IMR-90 (cell line): ENCODE measurements around the gene ZNF26. TPM values are rescaled to one million over a fixed set of nuclear protein-coding genes. Genes with fewer than 3 reads are reported as not detected.

Experiments
- ATAC-seq: fragments of 200-7000 bp; cut with Tn5 transposase; 2 replicates; pipeline ENCODE4 v1.9.1; 2020; ENCODE audit warnings: low read depth, mild to moderate bottlenecking, moderate library complexity
- BruUV-seq: library from RNA; stranded (reverse); fragments of 400-500 nt; replicated peaks from 2 replicates; lab custom pipeline; 2021; lab: Mats Ljungman, UMichigan
- CTCF ChIA-PET: fragments of 300-600 bp; formaldehyde crosslinking; extraction: SDS; loops from one replicate; lab custom pipeline; 2021; ENCODE audit warnings: antibody characterized with exemption; lab: Yijun Ruan, JAX
- POLR2A ChIA-PET: fragments of 300-600 bp; sonication (Branson Sonifier 250); formaldehyde crosslinking; loops from one replicate; lab custom pipeline; 2022; ENCODE audit warnings: antibody characterized with exemption; ENCODE audit not compliant: unreplicated experiment; lab: Charles Lee
- DNase-seq: peaks from one replicate; pipeline ENCODE4 v3.0.0; 2013
- H2AFZ ChIP-seq: replicated peaks from 2 replicates; pipeline ENCODE3; 2013; ENCODE audit warnings: low read length, mild to moderate bottlenecking; ENCODE audit not compliant: poor library complexity
- H2AK5ac ChIP-seq: 2 replicates; pipeline ENCODE4 v1.6.1; 2013; ENCODE audit warnings: low read depth, low read length, inconsistent platforms
- H2AK9ac ChIP-seq: replicated peaks from 2 replicates; pipeline ENCODE3; 2013; ENCODE audit warnings: mild to moderate bottlenecking, low read depth, low read length, moderate library complexity; ENCODE audit not compliant: poor library complexity
- H2BK120ac ChIP-seq: 2 replicates; pipeline ENCODE4 v1.6.1; 2013; ENCODE audit warnings: low read depth, low read length, inconsistent platforms
- H2BK15ac ChIP-seq: 3 replicates; pipeline ENCODE4 v1.6.1; 2013; ENCODE audit warnings: low read depth, low read length, inconsistent platforms
- H2BK20ac ChIP-seq: 2 replicates; pipeline ENCODE4 v1.6.1; 2013; ENCODE audit warnings: low read depth, mild to moderate bottlenecking, inconsistent platforms, low read length, moderate library complexity
- H2BK5ac ChIP-seq: 2 replicates; pipeline ENCODE4 v1.6.1; 2013; ENCODE audit warnings: mild to moderate bottlenecking, low read depth, low read length, inconsistent platforms; ENCODE audit not compliant: poor library complexity, severe bottlenecking
- H3K14ac ChIP-seq: replicated peaks from 2 replicates; pipeline ENCODE4 v1.6.1; 2013; ENCODE audit warnings: low read depth, low read length, inconsistent platforms
- H3K18ac ChIP-seq: 2 replicates; pipeline ENCODE4 v1.6.1; 2013; ENCODE audit warnings: low read depth, low read length, control low read depth
- H3K23ac ChIP-seq: 2 replicates; pipeline ENCODE4 v1.6.1; 2013; ENCODE audit warnings: low read depth, low read length, inconsistent platforms
- H3K27ac ChIP-seq: 2 replicates; pipeline ENCODE4 v1.5.1; 2013; ENCODE audit warnings: mild to moderate bottlenecking, control low read depth, low read length; ENCODE audit not compliant: insufficient read depth
- H3K27me3 ChIP-seq: 2 replicates; pipeline ENCODE4 v1.6.1; 2013; ENCODE audit warnings: low read length; ENCODE audit not compliant: control insufficient read depth, insufficient read depth
- H3K36me3 ChIP-seq: 2 replicates; pipeline ENCODE4 v1.6.1; 2013; ENCODE audit warnings: low read length, mixed read lengths; ENCODE audit not compliant: control insufficient read depth, insufficient read depth
- H3K4ac ChIP-seq: 2 replicates; pipeline ENCODE4 v1.6.1; 2013; ENCODE audit warnings: low read depth, low read length, inconsistent platforms
- H3K4me1 ChIP-seq: 2 replicates; pipeline ENCODE4 v1.6.1; 2013; ENCODE audit warnings: low read length, mixed read lengths; ENCODE audit not compliant: control insufficient read depth, insufficient read depth
- H3K4me2 ChIP-seq: 2 replicates; pipeline ENCODE4 v1.6.1; 2013; ENCODE audit warnings: low read depth, mild to moderate bottlenecking, control low read depth, low read length, moderate library complexity
- H3K4me3 ChIP-seq: 2 replicates; pipeline ENCODE4 v1.5.1; 2013; ENCODE audit warnings: low read depth, mild to moderate bottlenecking, control low read depth, low read length, moderate library complexity; ENCODE audit not compliant: insufficient read depth
- H3K56ac ChIP-seq: 2 replicates; pipeline ENCODE4 v1.6.1; 2013; ENCODE audit warnings: low read length, inconsistent platforms; ENCODE audit not compliant: insufficient read depth; ENCODE audit errors: extremely low read depth
- H3K79me1 ChIP-seq, 2 experiments: 2 replicates each; pipeline ENCODE4 v1.6.1; 2013; ENCODE audit warnings: low read length in 2 of 2, inconsistent platforms in 1 of 2, low read depth in 1 of 2
- H3K9ac ChIP-seq: 2 replicates; pipeline ENCODE4 v1.6.1; 2013; ENCODE audit warnings: low read depth, low read length, control low read depth
- H3K9me1 ChIP-seq: 2 replicates; pipeline ENCODE4 v1.6.1; 2013; ENCODE audit warnings: low read length, inconsistent platforms; ENCODE audit not compliant: insufficient read depth
- H3K9me3 ChIP-seq: 2 replicates; pipeline ENCODE4 v1.6.1; 2013; ENCODE audit warnings: low read length; ENCODE audit not compliant: control insufficient read depth, insufficient read depth
- H4K20me1 ChIP-seq: 2 replicates; pipeline ENCODE4 v1.6.1; 2013; ENCODE audit warnings: low read length, inconsistent platforms; ENCODE audit not compliant: insufficient read depth
- H4K5ac ChIP-seq: 2 replicates; pipeline ENCODE4 v1.6.1; 2013; ENCODE audit warnings: mild to moderate bottlenecking, low read depth, low read length, control low read depth
- H4K8ac ChIP-seq, 2 experiments: 2 replicates each; pipeline ENCODE4 v1.6.1; 2013; ENCODE audit warnings: low read depth in 2 of 2, low read length in 2 of 2, control low read depth in 1 of 2, inconsistent platforms in 1 of 2
- H4K91ac ChIP-seq: 2 replicates; pipeline ENCODE4 v1.6.1; 2013; ENCODE audit warnings: low read depth, low read length, inconsistent platforms; ENCODE audit not compliant: insufficient read depth
- BHLHE40 ChIP-seq: fragments of 150-350 bp; IDR thresholded peaks from 2 replicates; pipeline ENCODE4 v1.6.1; 2016; ENCODE audit warnings: mild to moderate bottlenecking, low read depth, low read length
- CEBPB ChIP-seq: IDR thresholded peaks from 2 replicates; pipeline ENCODE4 v1.6.1; 2012; ENCODE audit warnings: low read depth, low read length, improper control_type of control experiment
- CHD1 ChIP-seq: IDR thresholded peaks from 2 replicates; pipeline ENCODE4 v1.6.1; 2012; ENCODE audit warnings: low read depth, low read length, improper control_type of control experiment
- FOS ChIP-seq: fragments of 150-350 bp; IDR thresholded peaks from 2 replicates; pipeline ENCODE4 v1.6.1; 2016; ENCODE audit warnings: low read depth, low read length
- MAFK ChIP-seq: IDR thresholded peaks from 2 replicates; pipeline ENCODE4 v1.6.1; 2012; ENCODE audit warnings: low read depth, low read length, improper control_type of control experiment
- MAZ ChIP-seq: IDR thresholded peaks from 2 replicates; pipeline ENCODE4 v1.6.1; 2012; ENCODE audit warnings: low read depth, mild to moderate bottlenecking, low read length, improper control_type of control experiment, moderate library complexity, borderline replicate concordance
- MXI1 ChIP-seq: IDR thresholded peaks from 2 replicates; pipeline ENCODE4 v1.6.1; 2012; ENCODE audit warnings: low read depth, mild to moderate bottlenecking, low read length, moderate library complexity, borderline replicate concordance
- NFE2L2 ChIP-seq: fragments of 150-350 bp; IDR thresholded peaks from 2 replicates; pipeline ENCODE4 v1.6.1; 2016; ENCODE audit warnings: low read depth, mild to moderate bottlenecking, low read length
- POLR2A ChIP-seq: IDR thresholded peaks from 2 replicates; pipeline ENCODE4 v1.6.1; 2012; ENCODE audit warnings: mild to moderate bottlenecking, low read depth, low read length
- RAD21 ChIP-seq: IDR thresholded peaks from 2 replicates; pipeline ENCODE4 v1.6.1; 2012; ENCODE audit warnings: low read length, improper control_type of control experiment
- RCOR1 ChIP-seq: IDR thresholded peaks from 2 replicates; pipeline ENCODE4 v1.6.1; 2012; ENCODE audit warnings: mild to moderate bottlenecking, low read length, improper control_type of control experiment; ENCODE audit not compliant: insufficient replicate concordance
- RFX5 ChIP-seq: IDR thresholded peaks from 2 replicates; pipeline ENCODE4 v1.8.0; 2012; ENCODE audit warnings: low read depth, mild to moderate bottlenecking, low read length, moderate library complexity
- SMC3 ChIP-seq: fragments of 150-350 bp; IDR thresholded peaks from 2 replicates; pipeline ENCODE4 v1.6.1; 2016; ENCODE audit warnings: low read depth, mild to moderate bottlenecking, antibody characterized with exemption, low read length, moderate library complexity
- WGBS, 2 experiments: methylation state at CpG; one replicate each; pipeline versions ENCODE4 v1.1.5 to v1.1.7; 2013; ENCODE audit warnings: missing lambda C conversion rate in 2 of 2; ENCODE audit not compliant: insufficient read length in 1 of 2; ENCODE audit errors: extremely low coverage in 2 of 2; 5-methylcytosine and 5-hydroxymethylcytosine counted together
- dilution Hi-C: fragments of 300-500 bp; cut with HindIII; formaldehyde crosslinking; loops from one replicate; pipeline ENCODE4 v1.14.3; 2018; ENCODE audit warnings: low sequenced_read_pairs; ENCODE audit not compliant: unreplicated experiment
- in situ Hi-C: fragments of 300-500 bp; cut with MboI; formaldehyde crosslinking; loops from 3 replicates; pipeline ENCODE4 v1.14.3; 2019; ENCODE audit warnings: low sequenced_read_pairs, inconsistent platforms, mixed read lengths
- intact Hi-C: fragments of 100-400 bp; cut with micrococcal nuclease; formaldehyde crosslinking; loops from 2 replicates; pipeline ENCODE4 v1.10.0; 2022
- polyA plus RNA-seq, 3 experiments: library from polyadenylated mRNA; depleted of rRNA; stranded (reverse); fragments of >200 nt; gene quantifications; 2 replicates each; pipeline ENCODE4 v1.2.3, GENCODE V29; 2012; ENCODE audit warnings: low replicate concordance in 1 of 3
- total RNA-seq: library from RNA; depleted of rRNA; stranded (reverse); fragments of >200 nt; gene quantifications from 2 replicates; pipeline ENCODE4 v1.2.3, GENCODE V29; 2012
- TF ChIP-seq, protein P1 (sequence below): conservative IDR thresholded peaks from 2 replicates; pipeline ENCODE4 v1.5.1; 2012; ENCODE audit warnings: mild to moderate bottlenecking, low read depth, low read length, improper control_type of control experiment
- TF ChIP-seq, protein P2 (sequence below): fragments of 150-350 bp; IDR thresholded peaks from 2 replicates; pipeline ENCODE4 v1.6.1; 2016; ENCODE audit warnings: low read depth, mild to moderate bottlenecking, low read length, moderate library complexity, borderline replicate concordance
- TF ChIP-seq, protein P3 (sequence below): fragments of 150-350 bp; IDR thresholded peaks from 2 replicates; pipeline ENCODE4 v1.6.1; 2017; ENCODE audit warnings: mild to moderate bottlenecking, antibody characterized with exemption, low read length, low read depth

ZNF26 gene
- total and polyA plus RNA-seq, 2 of the 4 experiments (the other 2 are of a cell fraction), result 6.3 to 11.8 TPM

- Histone ChIP-seq H3K56ac (no peak overlapping the region), H4K5ac (no peak overlapping the region), H2BK15ac (no peak overlapping the region), H3K9ac (no peak overlapping the region), H2BK5ac (no peak overlapping the region), H3K4me2 (no peak overlapping the region), H2BK120ac (no peak overlapping the region), H4K20me1 (no peaks in the 10 kb centered on the region), H3K4me3 (no peak overlapping the region), H2BK20ac (no peak overlapping the region), H2AFZ (no peak overlapping the region), H3K36me3 (peaks cover 20% of the 10 kb centered on the region), H3K23ac (no peak overlapping the region), H3K4me1 (peaks cover 6% of the 10 kb centered on the region), H3K4ac (no peak overlapping the region), H3K9me1 (no peaks in the 10 kb centered on the region), H2AK9ac (no peak overlapping the region), H4K8ac (no peak overlapping the region), H3K27ac (no peak overlapping the region), H3K27me3 (no peaks in the 10 kb centered on the region), H3K18ac (no peak overlapping the region), H2AK5ac (no peak overlapping the region), H3K14ac (no peak overlapping the region), H3K9me3 (peaks cover 46% of the 10 kb centered on the region), H3K79me1 (peaks cover 26 to 55% of the 10 kb centered on the region in 2 experiments), H4K91ac (no peak overlapping the region)
- ATAC-seq (no peak), DNase-seq (no peak)
- CTCF ChIA-PET, result no interaction called here
- POLR2A ChIA-PET, result no interaction called here
- in situ Hi-C loops, result no loop called here
- 97% methylated on average over 6 of the region's 7 CpGs; no CpG with 5 or more reads in 1 of the 2 experiments for WGBS, 2 experiments
- no peak for TF ChIP-seq MAFK
- no peak for TF ChIP-seq FOS
- no peak for TF ChIP-seq MAZ
- TF ChIP-seq RCOR1, result no peak
- TF ChIP-seq RAD21, result no peak
- no peak for TF ChIP-seq SMC3
- TF ChIP-seq, protein P1, sequence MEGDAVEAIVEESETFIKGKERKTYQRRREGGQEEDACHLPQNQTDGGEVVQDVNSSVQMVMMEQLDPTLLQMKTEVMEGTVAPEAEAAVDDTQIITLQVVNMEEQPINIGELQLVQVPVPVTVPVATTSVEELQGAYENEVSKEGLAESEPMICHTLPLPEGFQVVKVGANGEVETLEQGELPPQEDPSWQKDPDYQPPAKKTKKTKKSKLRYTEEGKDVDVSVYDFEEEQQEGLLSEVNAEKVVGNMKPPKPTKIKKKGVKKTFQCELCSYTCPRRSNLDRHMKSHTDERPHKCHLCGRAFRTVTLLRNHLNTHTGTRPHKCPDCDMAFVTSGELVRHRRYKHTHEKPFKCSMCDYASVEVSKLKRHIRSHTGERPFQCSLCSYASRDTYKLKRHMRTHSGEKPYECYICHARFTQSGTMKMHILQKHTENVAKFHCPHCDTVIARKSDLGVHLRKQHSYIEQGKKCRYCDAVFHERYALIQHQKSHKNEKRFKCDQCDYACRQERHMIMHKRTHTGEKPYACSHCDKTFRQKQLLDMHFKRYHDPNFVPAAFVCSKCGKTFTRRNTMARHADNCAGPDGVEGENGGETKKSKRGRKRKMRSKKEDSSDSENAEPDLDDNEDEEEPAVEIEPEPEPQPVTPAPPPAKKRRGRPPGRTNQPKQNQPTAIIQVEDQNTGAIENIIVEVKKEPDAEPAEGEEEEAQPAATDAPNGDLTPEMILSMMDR, result no peak
- no peak for TF ChIP-seq POLR2A
- no peak for TF ChIP-seq MXI1
- TF ChIP-seq, protein P2, sequence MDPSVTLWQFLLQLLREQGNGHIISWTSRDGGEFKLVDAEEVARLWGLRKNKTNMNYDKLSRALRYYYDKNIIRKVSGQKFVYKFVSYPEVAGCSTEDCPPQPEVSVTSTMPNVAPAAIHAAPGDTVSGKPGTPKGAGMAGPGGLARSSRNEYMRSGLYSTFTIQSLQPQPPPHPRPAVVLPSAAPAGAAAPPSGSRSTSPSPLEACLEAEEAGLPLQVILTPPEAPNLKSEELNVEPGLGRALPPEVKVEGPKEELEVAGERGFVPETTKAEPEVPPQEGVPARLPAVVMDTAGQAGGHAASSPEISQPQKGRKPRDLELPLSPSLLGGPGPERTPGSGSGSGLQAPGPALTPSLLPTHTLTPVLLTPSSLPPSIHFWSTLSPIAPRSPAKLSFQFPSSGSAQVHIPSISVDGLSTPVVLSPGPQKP, result no peak
- TF ChIP-seq BHLHE40, result no peak
- TF ChIP-seq, protein P3, sequence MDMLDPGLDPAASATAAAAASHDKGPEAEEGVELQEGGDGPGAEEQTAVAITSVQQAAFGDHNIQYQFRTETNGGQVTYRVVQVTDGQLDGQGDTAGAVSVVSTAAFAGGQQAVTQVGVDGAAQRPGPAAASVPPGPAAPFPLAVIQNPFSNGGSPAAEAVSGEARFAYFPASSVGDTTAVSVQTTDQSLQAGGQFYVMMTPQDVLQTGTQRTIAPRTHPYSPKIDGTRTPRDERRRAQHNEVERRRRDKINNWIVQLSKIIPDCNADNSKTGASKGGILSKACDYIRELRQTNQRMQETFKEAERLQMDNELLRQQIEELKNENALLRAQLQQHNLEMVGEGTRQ, result no peak
- TF ChIP-seq CHD1, result no peak
- TF ChIP-seq NFE2L2, result no peak
- no peak for TF ChIP-seq RFX5
- no peak for TF ChIP-seq CEBPB
- intact Hi-C loops, result no loop called here
- BruUV-seq, result no TSS peak
- dilution Hi-C loops, result no loop called here
Observed at GRCh38 chr12:132953771-132954170, 32.4 kb upstream of the ZNF26 start.
